BJ (cell line): ENCODE measurements around the gene PHACTR1. TPM values are rescaled to one million over a fixed set of nuclear protein-coding genes. Genes with fewer than 3 reads are reported as not detected.
"Not testable (repeated sequence)": the region's sequence is repeated elsewhere in the genome, so short reads cannot be mapped to it uniquely, and the experiment has no call there.

Source experiments
- CTCF ChIA-PET: fragments of 350-600 bp; formaldehyde crosslinking; extraction: SDS; loops from one replicate; lab custom pipeline; 2021; ENCODE audit warnings: antibody characterized with exemption, inconsistent platforms; lab: Yijun Ruan, JAX
- POLR2A ChIA-PET: fragments of 300-600 bp; sonication (Branson Sonifier 250); formaldehyde crosslinking; extraction: SDS; loops from one replicate; lab custom pipeline; 2021; ENCODE audit warnings: antibody characterized with exemption; lab: Charles Lee
- DNase-seq: peaks from one replicate; pipeline ENCODE4 v3.0.0-alpha.2; 2011; ENCODE audit warnings: low read depth
- H3K27me3 ChIP-seq: 2 replicates; pipeline ENCODE4 v1.6.0; 2011; ENCODE audit warnings: low read length; ENCODE audit not compliant: control insufficient read depth, insufficient read depth
- H3K36me3 ChIP-seq: 2 replicates; pipeline ENCODE4 v1.5.1; 2011; ENCODE audit warnings: low read length; ENCODE audit not compliant: control insufficient read depth, insufficient read depth
- H3K4me3 ChIP-seq: 2 replicates; pipeline ENCODE4 v1.5.1; 2011; ENCODE audit warnings: low read depth, mild to moderate bottlenecking, control low read depth, low read length
- polyA plus RNA-seq: library from polyadenylated mRNA; depleted of rRNA; stranded (reverse); fragments of >200 nt; gene quantifications from 2 replicates; pipeline ENCODE4 v1.2.3, GENCODE V29; 2011
- TF ChIP-seq, protein P1 (sequence below): IDR thresholded peaks from 2 replicates; pipeline ENCODE4 v1.5.1; 2011; ENCODE audit warnings: low read depth, mild to moderate bottlenecking, control low read depth, inconsistent platforms, low read length, moderate library complexity; ENCODE audit not compliant: insufficient read depth

The PHACTR1 gene
- polyA plus RNA-seq, 1 experiment, result 0.40 TPM

GRCh38 chr6:12720310-12720709 lies 3.7 kb downstream of the PHACTR1 start:
- ChIA-PET CTCF (no interaction called here), POLR2A (no interaction called here)
- no peaks in the 10 kb centered on the region for H3K27me3 ChIP-seq
- no peaks in the 10 kb centered on the region for H3K36me3 ChIP-seq
- DNase-seq, result no peak
- TF ChIP-seq, protein P1, sequence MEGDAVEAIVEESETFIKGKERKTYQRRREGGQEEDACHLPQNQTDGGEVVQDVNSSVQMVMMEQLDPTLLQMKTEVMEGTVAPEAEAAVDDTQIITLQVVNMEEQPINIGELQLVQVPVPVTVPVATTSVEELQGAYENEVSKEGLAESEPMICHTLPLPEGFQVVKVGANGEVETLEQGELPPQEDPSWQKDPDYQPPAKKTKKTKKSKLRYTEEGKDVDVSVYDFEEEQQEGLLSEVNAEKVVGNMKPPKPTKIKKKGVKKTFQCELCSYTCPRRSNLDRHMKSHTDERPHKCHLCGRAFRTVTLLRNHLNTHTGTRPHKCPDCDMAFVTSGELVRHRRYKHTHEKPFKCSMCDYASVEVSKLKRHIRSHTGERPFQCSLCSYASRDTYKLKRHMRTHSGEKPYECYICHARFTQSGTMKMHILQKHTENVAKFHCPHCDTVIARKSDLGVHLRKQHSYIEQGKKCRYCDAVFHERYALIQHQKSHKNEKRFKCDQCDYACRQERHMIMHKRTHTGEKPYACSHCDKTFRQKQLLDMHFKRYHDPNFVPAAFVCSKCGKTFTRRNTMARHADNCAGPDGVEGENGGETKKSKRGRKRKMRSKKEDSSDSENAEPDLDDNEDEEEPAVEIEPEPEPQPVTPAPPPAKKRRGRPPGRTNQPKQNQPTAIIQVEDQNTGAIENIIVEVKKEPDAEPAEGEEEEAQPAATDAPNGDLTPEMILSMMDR, result no peak
- no peak overlapping the region for H3K4me3 ChIP-seq

- ChIA-PET CTCF (interaction anchor here (0.8 to 1.9 kb wide), 4 partner anchors 10 to 118 kb away, joined by 3 to 6 read pairs (median 4); no protein-coding TSS in a partner anchor), POLR2A (no interaction called here)
- no peaks in the 10 kb centered on the region for H3K36me3 ChIP-seq
- H3K27me3 ChIP-seq, result no peaks in the 10 kb centered on the region
- no peak for DNase-seq
- H3K4me3 ChIP-seq, result no peak overlapping the region
- TF ChIP-seq, protein P1, result no peak
Measured at GRCh38 chr6:12725263-12725662, 8.7 kb downstream of the PHACTR1 start.

- DNase-seq, result no peak
- POLR2A ChIA-PET, result no interaction called here
- CTCF ChIA-PET, result interaction anchor here (0.7 kb wide), 1 partner anchor 13 kb away, joined by 3 read pairs; the partner anchor contains the start of gene PHACTR1
- Histone ChIP-seq H3K36me3 (no peaks in the 10 kb centered on the region), H3K4me3 (no peak overlapping the region), H3K27me3 (no peaks in the 10 kb centered on the region)
- TF ChIP-seq, protein P1, result no peak
Measured at GRCh38 chr6:12729467-12729866, 12.9 kb downstream of the PHACTR1 start.

- POLR2A ChIA-PET, H3K27me3 ChIP-seq, CTCF ChIA-PET, H3K36me3 ChIP-seq, DNase-seq, H3K4me3 ChIP-seq: not testable (repeated sequence)
Measured at GRCh38 chr6:12730809-12731208, 14.2 kb downstream of the PHACTR1 start.

DNA sequence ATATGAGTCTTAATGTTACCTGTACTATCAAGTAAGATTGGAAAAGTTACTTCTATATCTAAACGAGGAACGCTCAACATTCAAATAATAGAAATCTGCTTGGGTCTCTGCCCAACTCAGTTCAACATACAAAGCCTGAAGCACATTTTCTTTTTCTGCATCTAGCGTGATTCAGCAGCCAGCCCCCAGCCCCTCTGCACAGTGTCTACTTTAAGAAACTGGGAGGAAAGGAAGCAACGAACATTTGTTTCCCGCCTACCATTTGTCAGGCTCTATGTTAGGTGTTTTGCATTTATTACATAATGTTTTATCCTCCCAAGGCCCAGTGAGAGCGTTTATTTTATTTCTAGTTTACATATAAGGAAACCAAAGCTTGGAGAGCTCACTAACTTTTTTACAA lies 17.3 kb downstream of the PHACTR1 start:
- ChIA-PET CTCF (no interaction called here), POLR2A (no interaction called here)
- no peaks in the 10 kb centered on the region for H3K36me3 ChIP-seq
- no peak for DNase-seq
- no peak overlapping the region for H3K4me3 ChIP-seq
- H3K27me3 ChIP-seq, result no peaks in the 10 kb centered on the region
- TF ChIP-seq, protein P1, result no peak

GRCh38 chr6:12735786-12736185 lies 19.2 kb downstream of the PHACTR1 start:
- DNase-seq, result no peak
- Histone ChIP-seq H3K4me3 (no peak overlapping the region), H3K27me3 (no peaks in the 10 kb centered on the region), H3K36me3 (no peaks in the 10 kb centered on the region)
- TF ChIP-seq, protein P1, result no peak
- ChIA-PET POLR2A (no interaction called here), CTCF (interaction anchor here (0.6 to 1.3 kb wide), 3 partner anchors 11 to 254 kb away, joined by 3 to 6 read pairs (median 3); no protein-coding TSS in a partner anchor)
